Ishikawa (cell line): Measurements from ENCODE around the gene HRAS.

Experiments
- CEBPB ChIP-seq: IDR thresholded peaks from 2 replicates; pipeline ENCODE4 v1.6.1; 2012
- CREB1 ChIP-seq: IDR thresholded peaks from 2 replicates; pipeline ENCODE4 v1.6.1; 2012; ENCODE audit warnings: low read depth
- EGR1 ChIP-seq: IDR thresholded peaks from 2 replicates; pipeline ENCODE4 v1.6.1; 2012
- EP300 ChIP-seq: IDR thresholded peaks from 2 replicates; pipeline ENCODE4 v1.6.1; 2012; ENCODE audit warnings: borderline replicate concordance
- FOXM1 ChIP-seq: IDR thresholded peaks from 2 replicates; pipeline ENCODE4 v1.6.1; 2012; ENCODE audit warnings: low read depth, borderline replicate concordance
- NFIC ChIP-seq: IDR thresholded peaks from 2 replicates; pipeline ENCODE4 v1.6.1; 2012
- RAD21 ChIP-seq: IDR thresholded peaks from 2 replicates; pipeline ENCODE4 v1.6.1; 2012; ENCODE audit warnings: low read depth
- TAF1 ChIP-seq: IDR thresholded peaks from 2 replicates; pipeline ENCODE4 v1.6.1; 2012; ENCODE audit warnings: low read depth, mild to moderate bottlenecking
- TCF12 ChIP-seq: IDR thresholded peaks from 2 replicates; pipeline ENCODE4 v1.6.1; 2012; ENCODE audit warnings: low read depth
- TEAD4 ChIP-seq: IDR thresholded peaks from 2 replicates; pipeline ENCODE4 v1.6.1; 2012
- YY1 ChIP-seq: IDR thresholded peaks from 2 replicates; pipeline ENCODE4 v1.6.1; 2012; ENCODE audit warnings: low read depth
- ZBTB7A ChIP-seq: IDR thresholded peaks from 2 replicates; pipeline ENCODE4 v1.6.1; 2012; ENCODE audit warnings: low read depth
- TF ChIP-seq, protein P1 (sequence below): IDR thresholded peaks from 2 replicates; pipeline ENCODE4 v1.6.1; 2012; ENCODE audit warnings: low read depth, mild to moderate bottlenecking
- TF ChIP-seq, protein P2 (sequence below): IDR thresholded peaks from 2 replicates; pipeline ENCODE4 v1.6.1; 2012
- TF ChIP-seq, protein P3 (sequence below): IDR thresholded peaks from 2 replicates; pipeline ENCODE4 v1.6.1; 2012

Gene HRAS

DNA sequence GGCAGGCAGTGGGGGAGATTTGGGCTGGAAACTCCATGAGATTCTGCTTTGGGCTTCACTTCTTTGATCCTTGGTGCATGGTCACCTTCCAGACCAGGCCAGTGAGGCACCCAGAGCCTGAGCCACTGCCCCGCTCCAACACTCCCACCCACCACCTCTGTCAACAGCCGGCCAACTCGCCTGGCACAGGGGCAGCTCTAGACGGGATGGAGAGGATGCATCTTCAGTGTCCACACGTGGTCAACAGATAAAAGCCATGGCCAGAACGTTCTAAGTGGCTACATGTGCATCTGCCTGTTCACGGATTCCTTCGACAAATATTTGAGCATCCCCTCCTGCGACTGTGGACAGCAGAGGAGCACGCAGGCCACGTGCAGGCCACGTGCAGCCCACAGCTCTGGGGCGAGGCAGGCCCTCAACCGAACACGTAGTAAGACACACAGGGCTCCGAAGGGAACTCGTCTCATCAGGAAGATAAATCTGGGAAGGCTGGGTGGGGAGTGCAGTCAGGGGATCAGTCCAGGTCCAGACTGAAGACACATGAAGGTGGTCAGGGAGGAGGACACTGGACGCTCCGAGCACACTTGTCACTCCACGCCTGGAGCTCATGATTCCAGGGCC is 3.2 kb upstream of the HRAS start:
- no peak for TF ChIP-seq EGR1
- TF ChIP-seq CREB1, result no peak
- no peak for TF ChIP-seq TCF12
- no peak for TF ChIP-seq TEAD4
- TF ChIP-seq, protein P1, sequence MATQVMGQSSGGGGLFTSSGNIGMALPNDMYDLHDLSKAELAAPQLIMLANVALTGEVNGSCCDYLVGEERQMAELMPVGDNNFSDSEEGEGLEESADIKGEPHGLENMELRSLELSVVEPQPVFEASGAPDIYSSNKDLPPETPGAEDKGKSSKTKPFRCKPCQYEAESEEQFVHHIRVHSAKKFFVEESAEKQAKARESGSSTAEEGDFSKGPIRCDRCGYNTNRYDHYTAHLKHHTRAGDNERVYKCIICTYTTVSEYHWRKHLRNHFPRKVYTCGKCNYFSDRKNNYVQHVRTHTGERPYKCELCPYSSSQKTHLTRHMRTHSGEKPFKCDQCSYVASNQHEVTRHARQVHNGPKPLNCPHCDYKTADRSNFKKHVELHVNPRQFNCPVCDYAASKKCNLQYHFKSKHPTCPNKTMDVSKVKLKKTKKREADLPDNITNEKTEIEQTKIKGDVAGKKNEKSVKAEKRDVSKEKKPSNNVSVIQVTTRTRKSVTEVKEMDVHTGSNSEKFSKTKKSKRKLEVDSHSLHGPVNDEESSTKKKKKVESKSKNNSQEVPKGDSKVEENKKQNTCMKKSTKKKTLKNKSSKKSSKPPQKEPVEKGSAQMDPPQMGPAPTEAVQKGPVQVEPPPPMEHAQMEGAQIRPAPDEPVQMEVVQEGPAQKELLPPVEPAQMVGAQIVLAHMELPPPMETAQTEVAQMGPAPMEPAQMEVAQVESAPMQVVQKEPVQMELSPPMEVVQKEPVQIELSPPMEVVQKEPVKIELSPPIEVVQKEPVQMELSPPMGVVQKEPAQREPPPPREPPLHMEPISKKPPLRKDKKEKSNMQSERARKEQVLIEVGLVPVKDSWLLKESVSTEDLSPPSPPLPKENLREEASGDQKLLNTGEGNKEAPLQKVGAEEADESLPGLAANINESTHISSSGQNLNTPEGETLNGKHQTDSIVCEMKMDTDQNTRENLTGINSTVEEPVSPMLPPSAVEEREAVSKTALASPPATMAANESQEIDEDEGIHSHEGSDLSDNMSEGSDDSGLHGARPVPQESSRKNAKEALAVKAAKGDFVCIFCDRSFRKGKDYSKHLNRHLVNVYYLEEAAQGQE, result no peak
- TF ChIP-seq, protein P2, sequence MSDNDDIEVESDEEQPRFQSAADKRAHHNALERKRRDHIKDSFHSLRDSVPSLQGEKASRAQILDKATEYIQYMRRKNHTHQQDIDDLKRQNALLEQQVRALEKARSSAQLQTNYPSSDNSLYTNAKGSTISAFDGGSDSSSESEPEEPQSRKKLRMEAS, result no peak
- TF ChIP-seq RAD21, result no peak
- TF ChIP-seq EP300, result no peak
- TF ChIP-seq CEBPB, result no peak
- TF ChIP-seq, protein P3, sequence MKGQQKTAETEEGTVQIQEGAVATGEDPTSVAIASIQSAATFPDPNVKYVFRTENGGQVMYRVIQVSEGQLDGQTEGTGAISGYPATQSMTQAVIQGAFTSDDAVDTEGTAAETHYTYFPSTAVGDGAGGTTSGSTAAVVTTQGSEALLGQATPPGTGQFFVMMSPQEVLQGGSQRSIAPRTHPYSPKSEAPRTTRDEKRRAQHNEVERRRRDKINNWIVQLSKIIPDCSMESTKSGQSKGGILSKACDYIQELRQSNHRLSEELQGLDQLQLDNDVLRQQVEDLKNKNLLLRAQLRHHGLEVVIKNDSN, result no peak
- TF ChIP-seq FOXM1, result no peak
- TF ChIP-seq YY1, result no peak
- TF ChIP-seq ZBTB7A, result no peak
- TF ChIP-seq NFIC, result no peak
- no peak for TF ChIP-seq TAF1

DNA sequence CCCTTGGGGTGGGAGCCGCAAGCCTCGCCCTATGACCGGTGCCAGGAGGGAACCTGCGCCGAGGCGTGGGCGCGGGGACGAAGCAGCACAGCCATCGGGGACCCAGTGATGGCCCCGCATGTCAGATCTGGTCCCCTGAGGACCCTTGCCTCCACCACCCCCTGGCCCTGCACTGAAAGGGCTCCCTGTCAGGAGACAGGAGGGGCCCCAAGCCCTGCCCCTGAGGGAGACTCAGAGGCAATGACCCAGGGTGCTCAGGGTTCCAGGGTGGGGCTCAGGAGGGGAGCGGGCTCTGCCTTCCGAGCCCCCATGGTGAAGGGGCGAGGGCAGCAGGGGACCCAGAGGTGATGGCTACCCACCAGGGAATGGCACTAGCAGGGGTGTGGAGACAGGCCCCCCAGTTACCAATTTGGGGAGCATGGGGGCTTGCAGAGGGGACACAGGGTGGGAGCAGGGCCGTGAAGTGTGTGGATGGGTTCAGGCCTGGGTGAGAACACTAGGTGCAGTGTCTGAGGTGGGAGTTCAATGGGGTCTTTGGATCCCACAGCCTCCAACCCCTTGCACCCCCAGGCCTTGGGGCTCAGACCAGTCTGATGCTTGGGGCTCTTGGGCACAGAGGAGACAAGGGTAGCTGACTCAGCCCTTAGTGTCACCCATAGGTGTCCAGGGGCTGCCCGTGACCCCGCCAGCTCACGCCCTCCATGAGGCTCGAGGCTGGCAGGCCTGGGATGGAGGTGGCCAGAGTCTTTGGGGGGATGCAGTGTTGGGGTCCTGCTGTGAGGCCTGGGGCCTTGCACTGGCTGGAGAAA is 2.5 kb upstream of the HRAS start:
- TF ChIP-seq, protein P2, result no peak
- 0 out of 2 replicates have a peak, but pooled peaks have one; percentile 52 for TF ChIP-seq ZBTB7A
- TF ChIP-seq YY1, result no peak

DNA sequence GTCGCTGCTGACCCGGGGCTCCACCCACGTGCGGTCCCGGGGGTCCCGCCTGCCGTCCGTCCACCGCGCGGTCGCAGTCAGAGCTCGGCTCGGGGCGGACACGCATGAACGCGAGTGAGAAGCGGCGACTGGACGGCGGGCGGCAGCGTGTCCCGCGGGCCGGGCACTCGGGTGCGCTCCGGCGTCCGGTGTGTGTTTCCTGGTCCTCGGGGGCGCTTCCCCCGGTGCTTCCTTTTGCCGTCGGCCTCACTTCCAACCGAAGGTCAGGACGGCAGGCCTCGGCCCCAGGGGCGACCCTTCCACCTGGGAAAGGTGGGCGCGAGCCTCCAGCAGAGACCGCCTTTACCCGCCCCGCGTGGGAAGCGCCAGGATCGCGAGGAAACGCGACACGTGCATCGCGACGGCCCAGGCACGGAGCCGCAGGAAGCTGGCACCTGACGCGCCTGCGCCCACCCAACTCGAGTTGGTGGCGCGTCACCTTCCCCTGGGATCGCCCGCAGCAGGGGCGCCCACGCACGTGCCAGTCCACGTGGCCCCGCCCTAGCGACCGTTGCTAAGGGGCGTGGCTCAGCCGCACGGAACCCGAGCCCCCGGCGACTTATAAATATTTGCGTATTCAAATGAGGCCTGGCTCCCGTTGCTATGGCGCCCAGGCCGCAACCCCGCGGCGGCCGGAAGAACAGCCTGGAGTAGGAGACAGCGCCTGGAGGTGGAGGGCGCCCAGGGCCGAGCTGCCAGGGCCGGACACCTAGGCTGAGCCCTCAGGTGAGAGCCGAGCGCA is 1.7 kb upstream of the HRAS start, which contains the start of gene LRRC56:
Gene LRRC56 (plus strand): TSS at position 687 of the 781 bp plus-strand sequence. CDS start 3,158 bp downstream, outside the sequence.
- TF ChIP-seq TCF12, result peak; percentile 52; the same call in 1 of the 2 replicates
- peak; percentile 56; the same call in 1 of the 2 replicates for TF ChIP-seq ZBTB7A
- TF ChIP-seq, protein P3, result peak; percentile 94
- no peak for TF ChIP-seq YY1
- TF ChIP-seq TAF1, result peak; percentile 54; the same call in 1 of the 2 replicates
- peak; percentile 33; the same call in 1 of the 2 replicates for TF ChIP-seq NFIC
- TF ChIP-seq EGR1, result peak; percentile 96
- TF ChIP-seq, protein P2, result peak; percentile 98
- TF ChIP-seq, protein P1, result no peak
- TF ChIP-seq CREB1, result no peak
- TF ChIP-seq CEBPB, result no peak
- peak; percentile 43; the same call in 1 of the 2 replicates for TF ChIP-seq EP300
- TF ChIP-seq FOXM1, result peak; percentile 62; the same call in 1 of the 2 replicates
- peak; percentile 34 for TF ChIP-seq TEAD4
- no peak; the same call in 1 of the 2 replicates for TF ChIP-seq RAD21

DNA sequence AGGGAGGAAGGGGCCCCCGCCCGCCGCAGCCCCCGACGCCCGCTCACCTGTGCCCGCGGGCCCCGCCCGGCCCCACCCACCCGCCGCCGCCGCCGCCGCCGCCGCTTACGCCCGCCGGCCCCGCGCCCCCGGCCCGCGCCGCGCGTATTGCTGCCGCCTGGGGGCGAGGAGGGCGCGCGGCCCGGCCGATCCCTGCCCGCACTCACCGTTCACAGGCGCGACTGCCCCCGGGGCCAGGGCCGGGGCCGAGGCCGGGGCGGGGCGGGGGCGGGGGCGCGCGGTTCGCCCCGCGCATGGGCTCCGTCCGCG is 212 bp downstream of the HRAS start:
- TF ChIP-seq EP300 (no peak), NFIC (no peak), EGR1 (no peak)
- TF ChIP-seq, protein P3, result no peak
